Endothelial cell of umbilical vein (primary cell): Measurements from ENCODE around the gene SPPL3. TPM values are rescaled to one million over a fixed set of nuclear protein-coding genes. Genes with fewer than 3 reads are reported as not detected.

Experiments used
- BruUV-seq: library from RNA; stranded (reverse); fragments of 400-500 nt; replicated peaks from 2 replicates; lab custom pipeline; 2021; lab: Mats Ljungman, UMichigan
- CTCF ChIA-PET: fragments of 300-600, 350-600 bp; sonication (Branson Sonifier 250); formaldehyde crosslinking; loops from one replicate; lab custom pipeline; 2021; ENCODE audit warnings: antibody characterized with exemption, inconsistent platforms; lab: Charles Lee
- POLR2A ChIA-PET: fragments of 300-600, 350-600 bp; sonication (Branson Sonifier 250); formaldehyde crosslinking; loops from one replicate; lab custom pipeline; 2021; ENCODE audit warnings: antibody characterized with exemption, inconsistent platforms; lab: Charles Lee
- DNase-seq: peaks from one replicate; pipeline ENCODE4 v3.0.0-alpha.2; 2011; ENCODE audit warnings: low read depth, low spot score
- FAIRE-seq: peaks from 2 replicates; lab custom pipeline; 2011; peaks lifted over from hg19 to GRCh38; lab: Jason Lieb, UNC
- H2AFZ ChIP-seq: 2 replicates; pipeline ENCODE4 v1.6.0; 2012; ENCODE audit warnings: low read depth, low read length, control low read depth, inconsistent platforms
- H3K27ac ChIP-seq: 2 replicates; pipeline ENCODE4 v1.5.1; 2011; ENCODE audit warnings: low read depth, mild to moderate bottlenecking, control low read depth, low read length, moderate library complexity; ENCODE audit not compliant: insufficient read depth
- H3K27me3 ChIP-seq, 2 experiments: 2 replicates each; pipeline versions ENCODE4 v1.6.0 to v1.6.1; 2011; ENCODE audit warnings: low read length in 2 of 2, mixed read lengths in 1 of 2; ENCODE audit not compliant: control insufficient read depth in 2 of 2, insufficient read depth in 2 of 2
- H3K36me3 ChIP-seq, 2 experiments: 2 replicates in 1 of 2; 3 replicates in 1 of 2; pipeline ENCODE4 v1.5.1; 2011; ENCODE audit warnings: low read length in 2 of 2, mild to moderate bottlenecking in 1 of 2, moderate library complexity in 1 of 2; ENCODE audit not compliant: control insufficient read depth in 2 of 2, insufficient read depth in 2 of 2; ENCODE audit errors: extremely low read depth in 1 of 2
- H3K4me1 ChIP-seq: 3 replicates; pipeline ENCODE4 v1.5.1; 2011; ENCODE audit warnings: mild to moderate bottlenecking, low read length; ENCODE audit not compliant: control insufficient read depth, insufficient read depth; ENCODE audit errors: extremely low read depth
- H3K4me2 ChIP-seq: 2 replicates; pipeline ENCODE4 v1.6.1; 2011; ENCODE audit warnings: low read length, control low read depth, mixed read lengths; ENCODE audit not compliant: insufficient read depth
- H3K4me3 ChIP-seq, 3 experiments: fragments of 200-600 bp in 1 of 3; sonication (generic), shearing (Covaris generic) in 1 of 3; replicated peaks in 1 of 3; 2 replicates each; pipeline ENCODE4 v1.5.1; 2011 to 2016; ENCODE audit warnings: control low read depth in 3 of 3, low read length in 3 of 3, mild to moderate bottlenecking in 2 of 3, inconsistent platforms in 1 of 3, low read depth in 1 of 3, moderate library complexity in 1 of 3; ENCODE audit not compliant: insufficient read depth in 1 of 3
- H3K79me2 ChIP-seq: 2 replicates; pipeline ENCODE4 v1.6.0; 2012; ENCODE audit warnings: low read length, inconsistent platforms; ENCODE audit not compliant: control insufficient read depth, insufficient read depth
- H3K9ac ChIP-seq: replicated peaks from 2 replicates; pipeline ENCODE3; 2011; ENCODE audit warnings: low read length, control low read depth; ENCODE audit not compliant: insufficient read depth; ENCODE audit errors: extremely low read depth
- H3K9me1 ChIP-seq: replicated peaks from 3 replicates; pipeline ENCODE4 v1.6.0; 2011; ENCODE audit warnings: mild to moderate bottlenecking, low read length; ENCODE audit not compliant: control insufficient read depth, insufficient read depth; ENCODE audit errors: extremely low read depth
- H3K9me3 ChIP-seq: replicated peaks from 2 replicates; pipeline ENCODE4 v1.5.1; 2012; ENCODE audit warnings: low read length, inconsistent platforms; ENCODE audit not compliant: control insufficient read depth, insufficient read depth
- H4K20me1 ChIP-seq: replicated peaks from 2 replicates; pipeline ENCODE3; 2011; ENCODE audit warnings: mild to moderate bottlenecking, low read length; ENCODE audit not compliant: control insufficient read depth, insufficient read depth; ENCODE audit errors: extremely low read depth
- EZH2 ChIP-seq: IDR thresholded peaks from 2 replicates; pipeline ENCODE4 v1.6.1; 2012; ENCODE audit warnings: borderline replicate concordance, low read depth, mild to moderate bottlenecking, moderate library complexity, low read length, inconsistent platforms; ENCODE audit not compliant: severe bottlenecking
- FOS ChIP-seq: IDR thresholded peaks from 2 replicates; pipeline ENCODE4 v1.6.1; 2011; ENCODE audit warnings: mild to moderate bottlenecking, low read length, moderate library complexity, borderline replicate concordance; ENCODE audit not compliant: insufficient read depth
- GATA2 ChIP-seq: IDR thresholded peaks from 2 replicates; pipeline ENCODE4 v1.7.0; 2011; ENCODE audit warnings: low read depth, mild to moderate bottlenecking, moderate library complexity, mixed read lengths, low read length; ENCODE audit not compliant: insufficient read length, insufficient read depth
- JUN ChIP-seq: IDR thresholded peaks from 2 replicates; pipeline ENCODE4 v1.6.1; 2011; ENCODE audit warnings: borderline replicate concordance, low read depth; ENCODE audit not compliant: insufficient read length, insufficient read depth
- MYC ChIP-seq: IDR thresholded peaks from one replicate; pipeline ENCODE4 v1.6.1; 2011; ENCODE audit warnings: mild to moderate bottlenecking, low read depth, low read length
- POLR2A ChIP-seq: IDR thresholded peaks from 2 replicates; pipeline ENCODE4 v1.6.1; 2012; ENCODE audit warnings: low read depth, mild to moderate bottlenecking, control low read depth, low read length
- POLR2AphosphoS5 ChIP-seq: IDR thresholded peaks from 2 replicates; pipeline ENCODE4 v1.6.1; 2012; ENCODE audit warnings: low read depth, mild to moderate bottlenecking, control low read depth, low read length, moderate library complexity; ENCODE audit not compliant: insufficient read depth
- dilution Hi-C: fragments of 300-500 bp; cut with MboI; formaldehyde crosslinking; loops from one replicate; pipeline ENCODE4 v1.15.0; 2019; ENCODE audit warnings: low sequenced_read_pairs; ENCODE audit not compliant: extremely low pct_ligation_motif_present
- intact Hi-C: fragments of 100-400 bp; cut with micrococcal nuclease; formaldehyde crosslinking; loops from one replicate; pipeline ENCODE4 v1.10.0; 2022
- polyA plus RNA-seq, 4 experiments: library from polyadenylated mRNA; depleted of rRNA in 3 of 4; stranded (reverse) in 3 of 4; unstranded in 1 of 4; fragments of >200 nt; gene quantifications; 2 replicates each; pipeline versions ENCODE4 v1.2.1 to v1.2.3, GENCODE V29; 2011 to 2012; ENCODE audit warnings: missing spikeins in 1 of 4
- total RNA-seq: library from RNA; stranded (reverse); gene quantifications from 2 replicates; pipeline ENCODE4 v1.2.3, GENCODE V29; 2021
- TF ChIP-seq, protein P1 (sequence below): IDR thresholded peaks from 2 replicates; pipeline ENCODE4 v1.6.1; 2011; ENCODE audit not compliant: insufficient read depth, insufficient read length
- TF ChIP-seq, protein P2 (sequence below), 2 donors: IDR thresholded peaks; 1 replicate in 1 of 2; 2 replicates in 1 of 2; pipeline ENCODE4 v1.5.1; 2011; ENCODE audit warnings: low read length in 2 of 2, mild to moderate bottlenecking in 2 of 2, moderate library complexity in 2 of 2, control low read depth in 1 of 2, inconsistent platforms in 1 of 2, low read depth in 1 of 2; ENCODE audit not compliant: insufficient read depth in 1 of 2; ENCODE audit errors: extremely low read depth in 1 of 2

Gene SPPL3
- total and polyA plus RNA-seq, 2 donors (not counting 3 experiments of a cell fraction or from before 2014, with no cell fraction given): 30.6 to 53.0 TPM

DNA sequence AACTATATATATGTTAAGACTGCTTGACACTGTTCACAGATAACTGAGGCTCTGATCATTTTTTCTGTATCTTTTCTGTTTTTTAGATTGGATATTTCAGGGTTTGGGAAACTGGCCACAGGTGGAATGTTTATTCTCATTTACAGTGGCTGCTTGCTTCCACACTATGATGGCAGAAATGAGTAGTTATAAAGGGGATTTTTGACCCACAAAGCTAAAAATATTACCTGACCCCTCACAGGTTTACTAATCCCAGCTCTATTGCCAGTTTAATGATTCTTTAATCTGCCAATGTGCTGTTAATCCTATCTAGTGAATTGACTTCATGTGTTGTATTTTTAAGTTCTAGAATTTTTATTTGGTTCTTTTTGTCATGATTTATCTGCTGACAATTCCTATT lies 148.9 kb downstream of the SPPL3 start:
- DNase-seq: no peak
- TF ChIP-seq, protein P1, sequence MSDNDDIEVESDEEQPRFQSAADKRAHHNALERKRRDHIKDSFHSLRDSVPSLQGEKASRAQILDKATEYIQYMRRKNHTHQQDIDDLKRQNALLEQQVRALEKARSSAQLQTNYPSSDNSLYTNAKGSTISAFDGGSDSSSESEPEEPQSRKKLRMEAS: no peak
- TF ChIP-seq FOS (no peak), MYC (no peak), GATA2 (no peak), EZH2 (no peak), JUN (no peak), POLR2AphosphoS5 (no peak), POLR2A (no peak)
- TF ChIP-seq, protein P2, sequence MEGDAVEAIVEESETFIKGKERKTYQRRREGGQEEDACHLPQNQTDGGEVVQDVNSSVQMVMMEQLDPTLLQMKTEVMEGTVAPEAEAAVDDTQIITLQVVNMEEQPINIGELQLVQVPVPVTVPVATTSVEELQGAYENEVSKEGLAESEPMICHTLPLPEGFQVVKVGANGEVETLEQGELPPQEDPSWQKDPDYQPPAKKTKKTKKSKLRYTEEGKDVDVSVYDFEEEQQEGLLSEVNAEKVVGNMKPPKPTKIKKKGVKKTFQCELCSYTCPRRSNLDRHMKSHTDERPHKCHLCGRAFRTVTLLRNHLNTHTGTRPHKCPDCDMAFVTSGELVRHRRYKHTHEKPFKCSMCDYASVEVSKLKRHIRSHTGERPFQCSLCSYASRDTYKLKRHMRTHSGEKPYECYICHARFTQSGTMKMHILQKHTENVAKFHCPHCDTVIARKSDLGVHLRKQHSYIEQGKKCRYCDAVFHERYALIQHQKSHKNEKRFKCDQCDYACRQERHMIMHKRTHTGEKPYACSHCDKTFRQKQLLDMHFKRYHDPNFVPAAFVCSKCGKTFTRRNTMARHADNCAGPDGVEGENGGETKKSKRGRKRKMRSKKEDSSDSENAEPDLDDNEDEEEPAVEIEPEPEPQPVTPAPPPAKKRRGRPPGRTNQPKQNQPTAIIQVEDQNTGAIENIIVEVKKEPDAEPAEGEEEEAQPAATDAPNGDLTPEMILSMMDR (IDR thresholded peaks at IDR 0.05; ENCODE audit: extremely low read depth in 1 of 2, insufficient read depth in 1 of 2, low read depth in 1 of 2, low read length in 2 of 2): no peak
- no peaks in the 10 kb centered on the region for H3K9me1 ChIP-seq
- dilution Hi-C loops: no loop called here
- no peak overlapping the region for H3K9ac ChIP-seq
- intact Hi-C loops: no loop called here
- H3K9me3 ChIP-seq: no peaks in the 10 kb centered on the region
- H3K4me1 ChIP-seq: no peaks in the 10 kb centered on the region
- H3K4me2 ChIP-seq: no peak overlapping the region
- no peak overlapping the region for H3K4me3 ChIP-seq
- no peak overlapping the region for H2AFZ ChIP-seq
- H3K27me3 ChIP-seq: no peaks in the 10 kb centered on the region
- no peaks in the 10 kb centered on the region for H3K79me2 ChIP-seq
- FAIRE-seq: no peak
- no peaks in the 10 kb centered on the region for H4K20me1 ChIP-seq
- POLR2A ChIA-PET: interaction anchor here (0.6 kb wide), 1 partner anchor 189 kb away, joined by 3 read pairs; no protein-coding TSS in a partner anchor
- CTCF ChIA-PET: no interaction called here
- BruUV-seq: no TSS peak
- H3K27ac ChIP-seq: no peak overlapping the region
- H3K36me3 ChIP-seq: peaks cover 0 to 3% of the 10 kb centered on the region in 2 experiments
